Stimulated activated CD8-positive, alpha-beta memory T cell treated with anti-CD3 and anti-CD28 coated beads, Interleukin-4, amount 100 ng/mL, for 24 hours (primary cell): Measurements from ENCODE around the gene ITM2C.

ENCODE experiments used
- DNase-seq: peaks from one replicate; pipeline ENCODE4 v3.0.0-alpha.2; 2020; ENCODE audit warnings: low read depth

The ITM2C gene

GRCh38 chr2:230927711-230928341 lies 63.1 kb downstream of the ITM2C start:
- DNase-seq: no peak
